ENCODE results near the gene TECPR2. TPM values are rescaled to one million over a fixed set of nuclear protein-coding genes. Genes with fewer than 3 reads are reported as not detected.
A peak's percentile ranks its signal among the peaks of the same experiment; 100 is the strongest.

TECPR2 gene
- total RNA-seq, 1 experiment from 2014 or later, result 21.3 TPM

DNA sequence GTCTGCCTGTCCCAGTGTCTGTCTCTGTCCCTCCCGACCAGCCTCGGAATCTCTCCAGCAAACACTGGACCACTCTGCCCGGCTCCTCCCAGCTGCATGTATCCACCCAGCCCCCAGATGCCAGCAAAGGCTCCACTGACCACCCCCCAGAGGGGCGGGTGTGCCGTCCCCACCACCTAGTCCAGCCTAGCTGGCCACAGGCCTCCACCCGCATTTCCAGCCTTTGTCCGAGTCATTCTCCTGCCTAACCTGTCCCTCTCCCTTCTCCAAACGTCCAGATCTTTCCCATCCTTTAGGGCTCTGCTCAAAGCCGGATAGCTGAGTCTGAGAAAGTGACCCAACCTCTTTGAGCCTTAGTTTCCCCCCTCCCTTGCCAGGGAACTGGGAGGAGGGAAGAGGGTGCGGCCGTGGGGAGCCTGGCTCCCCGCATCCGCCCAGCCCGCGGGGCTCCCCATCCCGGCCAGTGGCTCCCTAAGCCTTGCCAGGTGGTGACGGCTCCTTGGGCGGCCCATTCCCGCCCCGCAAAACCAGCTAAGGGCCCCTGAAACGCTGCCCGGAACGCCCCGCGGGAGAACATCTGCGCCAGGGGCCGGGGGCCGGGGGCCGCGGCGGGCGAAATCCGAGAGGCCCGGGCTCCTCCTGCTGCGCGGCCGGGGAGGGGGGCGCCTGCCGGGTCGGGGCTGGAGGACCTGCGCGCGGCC is 181.5 kb downstream of the TECPR2 start (continued):
- TF ChIP-seq, protein P1, sequence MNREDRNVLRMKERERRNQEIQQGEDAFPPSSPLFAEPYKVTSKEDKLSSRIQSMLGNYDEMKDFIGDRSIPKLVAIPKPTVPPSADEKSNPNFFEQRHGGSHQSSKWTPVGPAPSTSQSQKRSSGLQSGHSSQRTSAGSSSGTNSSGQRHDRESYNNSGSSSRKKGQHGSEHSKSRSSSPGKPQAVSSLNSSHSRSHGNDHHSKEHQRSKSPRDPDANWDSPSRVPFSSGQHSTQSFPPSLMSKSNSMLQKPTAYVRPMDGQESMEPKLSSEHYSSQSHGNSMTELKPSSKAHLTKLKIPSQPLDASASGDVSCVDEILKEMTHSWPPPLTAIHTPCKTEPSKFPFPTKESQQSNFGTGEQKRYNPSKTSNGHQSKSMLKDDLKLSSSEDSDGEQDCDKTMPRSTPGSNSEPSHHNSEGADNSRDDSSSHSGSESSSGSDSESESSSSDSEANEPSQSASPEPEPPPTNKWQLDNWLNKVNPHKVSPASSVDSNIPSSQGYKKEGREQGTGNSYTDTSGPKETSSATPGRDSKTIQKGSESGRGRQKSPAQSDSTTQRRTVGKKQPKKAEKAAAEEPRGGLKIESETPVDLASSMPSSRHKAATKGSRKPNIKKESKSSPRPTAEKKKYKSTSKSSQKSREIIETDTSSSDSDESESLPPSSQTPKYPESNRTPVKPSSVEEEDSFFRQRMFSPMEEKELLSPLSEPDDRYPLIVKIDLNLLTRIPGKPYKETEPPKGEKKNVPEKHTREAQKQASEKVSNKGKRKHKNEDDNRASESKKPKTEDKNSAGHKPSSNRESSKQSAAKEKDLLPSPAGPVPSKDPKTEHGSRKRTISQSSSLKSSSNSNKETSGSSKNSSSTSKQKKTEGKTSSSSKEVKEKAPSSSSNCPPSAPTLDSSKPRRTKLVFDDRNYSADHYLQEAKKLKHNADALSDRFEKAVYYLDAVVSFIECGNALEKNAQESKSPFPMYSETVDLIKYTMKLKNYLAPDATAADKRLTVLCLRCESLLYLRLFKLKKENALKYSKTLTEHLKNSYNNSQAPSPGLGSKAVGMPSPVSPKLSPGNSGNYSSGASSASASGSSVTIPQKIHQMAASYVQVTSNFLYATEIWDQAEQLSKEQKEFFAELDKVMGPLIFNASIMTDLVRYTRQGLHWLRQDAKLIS (CRISPR knock-in tag; IDR thresholded peaks at IDR 0.05; ENCODE audit: borderline replicate concordance), result no peak

GRCh38 chr14:102544747-102545460 is 182.2 kb downstream of the TECPR2 start:
- ATAC-seq, result peak; percentile 33
- Mint-ChIP-seq H3K4me1 (peaks cover 15% of the 10 kb centered on the region), H3K4me3 (peak overlapping the region; percentile 74), H3K9me3 (no peaks in the 10 kb centered on the region), H3K27ac (no peak overlapping the region; the same call in 1 of the 2 replicates), H3K36me3 (no peaks in the 10 kb centered on the region), H3K27me3 (ENCODE audit: low read depth) (peaks cover 23% of the 10 kb centered on the region)
- peak; percentile 44 for DNase-seq (ENCODE audit: low spot score)
- ChIA-PET POLR2A (no interaction called here), CTCF (interaction anchor here (1.0 to 1.3 kb wide), 3 partner anchors 20 to 47 kb away, joined by 4 read pairs; no protein-coding TSS in a partner anchor)
- TF ChIP-seq E2F1 (CRISPR knock-in tag; IDR thresholded peaks at IDR 0.05) (no peak), NFYB (CRISPR knock-in tag; conservative IDR thresholded peaks at IDR 0.05; ENCODE audit: low read depth) (0 out of 2 replicates have a peak, but pooled peaks have one; percentile 19), ZNF138 (CRISPR knock-in tag; conservative IDR thresholded peaks at IDR 0.05) (0 out of 2 replicates have a peak, but pooled peaks have one; percentile 21), NFATC4 (CRISPR knock-in tag; IDR thresholded peaks at IDR 0.05) (no peak), GABPB1 (CRISPR knock-in tag; IDR thresholded peaks at IDR 0.05) (no peak), E2F5 (CRISPR knock-in tag; IDR thresholded peaks at IDR 0.05) (0 out of 2 replicates have a peak, but pooled peaks have one; percentile 3)
- TF ChIP-seq, protein P2, sequence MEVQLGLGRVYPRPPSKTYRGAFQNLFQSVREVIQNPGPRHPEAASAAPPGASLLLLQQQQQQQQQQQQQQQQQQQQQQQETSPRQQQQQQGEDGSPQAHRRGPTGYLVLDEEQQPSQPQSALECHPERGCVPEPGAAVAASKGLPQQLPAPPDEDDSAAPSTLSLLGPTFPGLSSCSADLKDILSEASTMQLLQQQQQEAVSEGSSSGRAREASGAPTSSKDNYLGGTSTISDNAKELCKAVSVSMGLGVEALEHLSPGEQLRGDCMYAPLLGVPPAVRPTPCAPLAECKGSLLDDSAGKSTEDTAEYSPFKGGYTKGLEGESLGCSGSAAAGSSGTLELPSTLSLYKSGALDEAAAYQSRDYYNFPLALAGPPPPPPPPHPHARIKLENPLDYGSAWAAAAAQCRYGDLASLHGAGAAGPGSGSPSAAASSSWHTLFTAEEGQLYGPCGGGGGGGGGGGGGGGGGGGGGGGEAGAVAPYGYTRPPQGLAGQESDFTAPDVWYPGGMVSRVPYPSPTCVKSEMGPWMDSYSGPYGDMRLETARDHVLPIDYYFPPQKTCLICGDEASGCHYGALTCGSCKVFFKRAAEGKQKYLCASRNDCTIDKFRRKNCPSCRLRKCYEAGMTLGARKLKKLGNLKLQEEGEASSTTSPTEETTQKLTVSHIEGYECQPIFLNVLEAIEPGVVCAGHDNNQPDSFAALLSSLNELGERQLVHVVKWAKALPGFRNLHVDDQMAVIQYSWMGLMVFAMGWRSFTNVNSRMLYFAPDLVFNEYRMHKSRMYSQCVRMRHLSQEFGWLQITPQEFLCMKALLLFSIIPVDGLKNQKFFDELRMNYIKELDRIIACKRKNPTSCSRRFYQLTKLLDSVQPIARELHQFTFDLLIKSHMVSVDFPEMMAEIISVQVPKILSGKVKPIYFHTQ (CRISPR knock-in tag; IDR thresholded peaks at IDR 0.05), result no peak

- H3K4me1 Mint-ChIP-seq, result peaks cover 15% of the 10 kb centered on the region
- DNase-seq (ENCODE audit: low spot score) (peak; percentile 51), ATAC-seq (peak; percentile 56)
- POLR2A ChIA-PET, result no interaction called here
- peak overlapping the region; percentile 74 for H3K4me3 Mint-ChIP-seq
- H3K27me3 Mint-ChIP-seq (ENCODE audit: low read depth), result peaks cover 23% of the 10 kb centered on the region
- CTCF ChIA-PET, result no interaction called here
- peak overlapping the region; percentile 83 for H3K27ac Mint-ChIP-seq
- no peaks in the 10 kb centered on the region for H3K36me3 Mint-ChIP-seq
- no peaks in the 10 kb centered on the region for H3K9me3 Mint-ChIP-seq
- TF ChIP-seq FOXJ3 (CRISPR knock-in tag; IDR thresholded peaks at IDR 0.05; ENCODE audit: borderline replicate concordance) (no peak), ZNF416 (CRISPR knock-in tag; IDR thresholded peaks at IDR 0.05) (no peak), ZNF423 (CRISPR knock-in tag; IDR thresholded peaks at IDR 0.05) (peak; percentile 56), MXD4 (CRISPR knock-in tag; IDR thresholded peaks at IDR 0.05; ENCODE audit: borderline replicate concordance) (no peak), ATF3 (CRISPR knock-in tag; conservative IDR thresholded peaks at IDR 0.05) (no peak), E2F1 (CRISPR knock-in tag; IDR thresholded peaks at IDR 0.05) (no peak), NFE2L1 (CRISPR knock-in tag; IDR thresholded peaks at IDR 0.05) (no peak), NFYB (CRISPR knock-in tag; conservative IDR thresholded peaks at IDR 0.05; ENCODE audit: low read depth) (no peak), ZNF425 (CRISPR knock-in tag; conservative IDR thresholded peaks at IDR 0.05) (no peak), ATF1 (CRISPR knock-in tag; IDR thresholded peaks at IDR 0.05) (no peak)
Observed at GRCh38 chr14:102545461-102546265, 182.9 kb downstream of the TECPR2 start.
